ENCODE data around the gene BCL2L1. TPM values are rescaled to one million over a fixed set of nuclear protein-coding genes. Genes with fewer than 3 reads are reported as not detected.

BCL2L1 gene
- total RNA-seq, 1 experiment from 2014 or later, result 81.5 TPM

Other genes with a start within 250 kb of the BCL2L1 start
- not detected in 2 replicates for gene DEFB124, start 247.7 kb downstream of the BCL2L1 start, total RNA-seq (2014; rRNA removed; shearing (Covaris generic))
- gene REM1, start 247.6 kb downstream of the BCL2L1 start, total RNA-seq (2014; rRNA removed; shearing (Covaris generic)), result not detected in 2 replicates
- gene HM13, start 208.4 kb downstream of the BCL2L1 start, total RNA-seq (2014; rRNA removed; shearing (Covaris generic)), result 120 and 126 TPM in 2 replicates
- 23.3 and 28.2 TPM in 2 replicates for gene ID1, start 117.6 kb downstream of the BCL2L1 start, total RNA-seq (2014; rRNA removed; shearing (Covaris generic))
- gene COX4I2, start 85.0 kb downstream of the BCL2L1 start, total RNA-seq (2014; rRNA removed; shearing (Covaris generic)), result not detected in 2 replicates
- 69.1 and 74.2 TPM in 2 replicates for gene TPX2, start 16.4 kb upstream of the BCL2L1 start, total RNA-seq (2014; rRNA removed; shearing (Covaris generic))
- not detected in 2 replicates for gene MYLK2, start 96.5 kb upstream of the BCL2L1 start, total RNA-seq (2014; rRNA removed; shearing (Covaris generic))
- not detected in 2 replicates for gene FOXS1, start 122.7 kb upstream of the BCL2L1 start, total RNA-seq (2014; rRNA removed; shearing (Covaris generic))
- 6.2 and 6.6 TPM in 2 replicates for gene DUSP15, start 147.7 kb upstream of the BCL2L1 start, total RNA-seq (2014; rRNA removed; shearing (Covaris generic))
- not detected in 2 replicates for gene TTLL9, start 147.8 kb upstream of the BCL2L1 start, total RNA-seq (2014; rRNA removed; shearing (Covaris generic))
- 12.2 and 13.9 TPM in 2 replicates for gene PDRG1, start 229.2 kb upstream of the BCL2L1 start, total RNA-seq (2014; rRNA removed; shearing (Covaris generic))
- 0.03 and 0.11 TPM in 2 replicates for gene XKR7, start 245.3 kb upstream of the BCL2L1 start, total RNA-seq (2014; rRNA removed; shearing (Covaris generic))

All from SK-MEL-5 (cell line).